Liver (tissue), 9 donors: ENCODE results near the gene UNC45B. TPM values are rescaled to one million over a fixed set of nuclear protein-coding genes. Genes with fewer than 3 reads are reported as not detected.

Source experiments
- DNase-seq: peaks from one replicate; pipeline ENCODE4 v3.0.0-alpha.2; 2017; ENCODE audit warnings: low spot score
- H3K27ac ChIP-seq, 2 donors: one replicate each; pipeline ENCODE4 v1.7.0; 2013; ENCODE audit warnings: inconsistent platforms in 2 of 2, low read length in 2 of 2, control low read depth in 1 of 2, low read depth in 1 of 2, mild to moderate bottlenecking in 1 of 2
- H3K27me3 ChIP-seq, 4 donors: one replicate each; pipeline versions ENCODE4 v1.6.1 to v1.7.0; 2013; ENCODE audit warnings: low read length in 3 of 4, inconsistent platforms in 1 of 4, mild to moderate bottlenecking in 1 of 4, moderate library complexity in 1 of 4; ENCODE audit not compliant: control insufficient read depth in 4 of 4, insufficient read depth in 4 of 4
- H3K36me3 ChIP-seq, 4 donors: one replicate each; pipeline versions ENCODE4 v1.6.1 to v1.7.0; 2013; ENCODE audit warnings: low read length in 3 of 4, mild to moderate bottlenecking in 3 of 4, low read depth in 1 of 4, moderate library complexity in 1 of 4; ENCODE audit not compliant: control insufficient read depth in 4 of 4, insufficient read depth in 3 of 4
- H3K4me1 ChIP-seq, 4 donors: one replicate each; pipeline versions ENCODE4 v1.6.1 to v1.7.0; 2013; ENCODE audit warnings: low read length in 3 of 4, mild to moderate bottlenecking in 3 of 4, moderate library complexity in 1 of 4; ENCODE audit not compliant: control insufficient read depth in 4 of 4, insufficient read depth in 4 of 4
- H3K4me3 ChIP-seq, 3 donors: one replicate each; pipeline versions ENCODE4 v1.6.1 to v1.7.0; 2013; ENCODE audit warnings: low read length in 3 of 3, control low read depth in 1 of 3, low read depth in 1 of 3, mild to moderate bottlenecking in 1 of 3
- H3K9ac ChIP-seq, 2 donors: one replicate each; pipeline ENCODE4 v1.7.0; 2013; ENCODE audit warnings: low read length in 2 of 2, mild to moderate bottlenecking in 2 of 2, moderate library complexity in 2 of 2, control low read depth in 1 of 2, low read depth in 1 of 2
- H3K9me3 ChIP-seq, 4 donors: one replicate each; pipeline versions ENCODE4 v1.6.1 to v1.7.0; 2013; ENCODE audit warnings: low read length in 3 of 4; ENCODE audit not compliant: control insufficient read depth in 4 of 4
- EGR1 ChIP-seq, 2 donors: IDR thresholded peaks; 2 replicates each; pipeline ENCODE4 v1.6.1; 2016 to 2018; ENCODE audit warnings: antibody characterized with exemption in 2 of 2, low read depth in 2 of 2
- FOXA1 ChIP-seq: IDR thresholded peaks from 2 replicates; pipeline ENCODE4 v1.6.1; 2016; ENCODE audit warnings: antibody characterized with exemption
- FOXA2 ChIP-seq: IDR thresholded peaks from 2 replicates; pipeline ENCODE4 v1.6.1; 2016; ENCODE audit warnings: antibody characterized with exemption
- GABPA ChIP-seq, 2 donors: IDR thresholded peaks in 1 of 2; conservative IDR thresholded peaks in 1 of 2; 2 replicates each; pipeline ENCODE4 v1.6.1; 2016; ENCODE audit warnings: antibody characterized with exemption in 2 of 2, mild to moderate bottlenecking in 1 of 2, moderate library complexity in 1 of 2
- HNF4A ChIP-seq, 2 donors: conservative IDR thresholded peaks; 2 replicates each; pipeline ENCODE4 v1.6.1; 2016; ENCODE audit warnings: antibody characterized with exemption in 2 of 2, mild to moderate bottlenecking in 2 of 2
- HNF4G ChIP-seq: IDR thresholded peaks from 2 replicates; pipeline ENCODE4 v1.6.1; 2016; ENCODE audit warnings: antibody characterized with exemption
- JUND ChIP-seq, 2 donors: IDR thresholded peaks; 2 replicates each; pipeline ENCODE4 v1.6.1; 2016; ENCODE audit warnings: antibody characterized with exemption in 2 of 2
- NR2F2 ChIP-seq: IDR thresholded peaks from 2 replicates; pipeline ENCODE4 v1.6.1; 2016; ENCODE audit warnings: antibody characterized with exemption
- RAD21 ChIP-seq, 2 donors: IDR thresholded peaks; 2 replicates each; pipeline ENCODE4 v1.6.1; 2016; ENCODE audit warnings: antibody characterized with exemption in 2 of 2, mild to moderate bottlenecking in 2 of 2
- RXRA ChIP-seq, 2 donors: IDR thresholded peaks; 2 replicates each; pipeline ENCODE4 v1.6.1; 2017 to 2018; ENCODE audit warnings: antibody characterized with exemption in 2 of 2, mild to moderate bottlenecking in 1 of 2
- SP1 ChIP-seq: IDR thresholded peaks from 2 replicates; pipeline ENCODE4 v1.6.1; 2018; ENCODE audit warnings: antibody characterized with exemption, mild to moderate bottlenecking
- TAF1 ChIP-seq: conservative IDR thresholded peaks from 2 replicates; pipeline ENCODE4 v1.6.1; 2016; ENCODE audit warnings: antibody characterized with exemption, mild to moderate bottlenecking
- YY1 ChIP-seq: IDR thresholded peaks from 2 replicates; pipeline ENCODE4 v1.6.1; 2016; ENCODE audit warnings: antibody characterized with exemption, mild to moderate bottlenecking
- WGBS: extraction: QIAGEN DNeasy Blood & Tissue Kit; methylation state at CpG from one replicate; pipeline ENCODE4 v1.1.7; 2013; 5-methylcytosine and 5-hydroxymethylcytosine counted together
- polyA plus RNA-seq, 2 donors: library from polyadenylated mRNA; stranded (reverse) in 1 of 2; unstranded in 1 of 2; fragments of 200-250 nt in 1 of 2; fragments of >200 nt in 1 of 2; fragmentation: Nextera tagmentation in 1 of 2; extraction: Ambion mirVana in 1 of 2; gene quantifications; one replicate each; pipeline versions ENCODE4 v1.2.1 to v1.2.3, GENCODE V29; 2013 to 2015
- total RNA-seq, 2 donors: library from RNA; depleted of rRNA; stranded (reverse); fragments of >200 nt; gene quantifications; one replicate each; pipeline ENCODE4 v1.2.3, GENCODE V29; 2014
- TF ChIP-seq, protein P1 (sequence below): IDR thresholded peaks from 2 replicates; pipeline ENCODE4 v1.6.1; 2016; ENCODE audit warnings: antibody characterized with exemption
- TF ChIP-seq, protein P2 (sequence below): fragments of 150-350 bp; IDR thresholded peaks from 2 replicates; pipeline ENCODE4 v1.5.1; 2017; ENCODE audit warnings: improper control_type of control experiment, low read depth, low read length; ENCODE audit not compliant: missing input control
- TF ChIP-seq, protein P3 (sequence below): IDR thresholded peaks from 2 replicates; pipeline ENCODE4 v1.6.1; 2016; ENCODE audit warnings: antibody characterized with exemption
- TF ChIP-seq, protein P4 (sequence below): IDR thresholded peaks from 2 replicates; pipeline ENCODE4 v1.6.1; 2016; ENCODE audit warnings: antibody characterized with exemption, mild to moderate bottlenecking
- TF ChIP-seq, protein P5 (sequence below): IDR thresholded peaks from 2 replicates; pipeline ENCODE4 v1.6.1; 2016; ENCODE audit warnings: antibody characterized with exemption
- donor health status: healthy.
- donor health status: healthy.
- donor health status: healthy.
- donor health status: healthy.
- donor health status: healthy.

UNC45B gene
- total and polyA plus RNA-seq, 4 donors, result 0.02 to 0.09 TPM; not detected in 2

DNA sequence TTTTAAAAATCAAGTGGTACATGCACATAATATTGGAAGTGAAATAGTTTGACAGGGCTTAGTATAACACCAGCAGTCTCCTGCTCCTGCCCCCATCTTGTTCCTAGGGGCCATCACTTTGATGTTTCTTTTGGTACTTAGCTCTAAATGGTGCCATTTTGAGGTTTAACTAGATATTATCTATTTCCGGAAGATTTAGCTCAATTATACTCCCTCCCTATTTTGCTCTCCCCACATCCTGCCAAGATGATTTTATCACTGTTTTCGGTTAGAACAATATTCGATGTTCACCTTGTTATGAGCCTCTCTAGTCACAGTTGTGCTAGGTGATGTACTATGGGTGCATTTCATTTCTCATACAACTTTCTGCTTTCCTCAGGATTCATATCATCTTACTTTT, 66.6 kb downstream of the UNC45B start:
- no peak for TF ChIP-seq NR2F2
- no peak for TF ChIP-seq RXRA (IDR thresholded peaks at IDR 0.05)
- TF ChIP-seq, protein P1, sequence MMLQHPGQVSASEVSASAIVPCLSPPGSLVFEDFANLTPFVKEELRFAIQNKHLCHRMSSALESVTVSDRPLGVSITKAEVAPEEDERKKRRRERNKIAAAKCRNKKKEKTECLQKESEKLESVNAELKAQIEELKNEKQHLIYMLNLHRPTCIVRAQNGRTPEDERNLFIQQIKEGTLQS, result no peak
- TF ChIP-seq, protein P2, sequence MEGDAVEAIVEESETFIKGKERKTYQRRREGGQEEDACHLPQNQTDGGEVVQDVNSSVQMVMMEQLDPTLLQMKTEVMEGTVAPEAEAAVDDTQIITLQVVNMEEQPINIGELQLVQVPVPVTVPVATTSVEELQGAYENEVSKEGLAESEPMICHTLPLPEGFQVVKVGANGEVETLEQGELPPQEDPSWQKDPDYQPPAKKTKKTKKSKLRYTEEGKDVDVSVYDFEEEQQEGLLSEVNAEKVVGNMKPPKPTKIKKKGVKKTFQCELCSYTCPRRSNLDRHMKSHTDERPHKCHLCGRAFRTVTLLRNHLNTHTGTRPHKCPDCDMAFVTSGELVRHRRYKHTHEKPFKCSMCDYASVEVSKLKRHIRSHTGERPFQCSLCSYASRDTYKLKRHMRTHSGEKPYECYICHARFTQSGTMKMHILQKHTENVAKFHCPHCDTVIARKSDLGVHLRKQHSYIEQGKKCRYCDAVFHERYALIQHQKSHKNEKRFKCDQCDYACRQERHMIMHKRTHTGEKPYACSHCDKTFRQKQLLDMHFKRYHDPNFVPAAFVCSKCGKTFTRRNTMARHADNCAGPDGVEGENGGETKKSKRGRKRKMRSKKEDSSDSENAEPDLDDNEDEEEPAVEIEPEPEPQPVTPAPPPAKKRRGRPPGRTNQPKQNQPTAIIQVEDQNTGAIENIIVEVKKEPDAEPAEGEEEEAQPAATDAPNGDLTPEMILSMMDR, result no peak
- no peak overlapping the region for H3K4me3 ChIP-seq
- peaks cover 0 to 3% (median 0%) of the 10 kb centered on the region in 4 donors for H3K27me3 ChIP-seq
- H3K9me3 ChIP-seq, result peaks cover 0 to 5% (median 0%) of the 10 kb centered on the region in 4 donors
- H3K9ac ChIP-seq, result peak overlapping the region in 1 of 2 donors; percentile 29
- no peaks in the 10 kb centered on the region for H3K4me1 ChIP-seq
- 56% methylated on average over 3 of the region's 3 CpGs for WGBS
- H3K27ac ChIP-seq, result peak overlapping the region; percentile 10 to 69
- no peaks in the 10 kb centered on the region for H3K36me3 ChIP-seq
- no peak for DNase-seq

DNA sequence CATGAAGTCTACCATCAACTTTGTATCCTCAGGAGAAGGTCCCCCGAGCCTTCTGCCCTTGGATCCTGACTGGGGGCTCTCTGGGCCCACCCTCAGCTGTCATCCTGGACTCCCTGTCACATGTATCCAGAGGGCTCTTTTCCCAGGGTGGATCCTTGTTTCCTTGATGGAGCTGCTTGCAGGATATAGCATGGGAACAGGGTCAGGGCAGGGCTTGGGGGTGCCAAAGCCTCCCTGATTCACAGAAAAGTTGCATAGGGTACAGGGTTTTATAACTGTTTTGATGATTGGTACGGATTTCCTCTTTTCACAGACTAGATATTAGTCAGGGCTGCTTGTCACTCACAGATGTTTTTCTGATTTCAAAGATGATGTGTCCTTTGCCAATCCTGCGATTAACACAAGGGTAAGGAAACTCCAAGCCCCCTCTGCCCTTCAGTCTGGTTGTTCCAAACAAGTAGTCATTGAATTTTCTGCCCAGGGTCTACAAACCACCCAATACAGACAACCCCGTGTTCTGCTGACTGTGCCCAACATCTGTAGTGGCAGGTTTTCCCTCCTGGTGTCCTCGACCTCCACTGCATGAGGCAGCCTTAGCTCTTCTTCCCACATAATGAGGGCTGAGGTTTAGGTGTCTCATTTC, 67.1 kb downstream of the UNC45B start:
- WGBS, result 40% methylated on average over 5 of the region's 5 CpGs
- peaks cover 0 to 3% (median 0%) of the 10 kb centered on the region in 4 donors for H3K27me3 ChIP-seq
- peak overlapping the region; percentile 10 to 69 for H3K27ac ChIP-seq
- H3K9me3 ChIP-seq, result peaks cover 0 to 5% (median 0%) of the 10 kb centered on the region in 4 donors
- no peak overlapping the region for H3K4me3 ChIP-seq
- TF ChIP-seq, protein P3, sequence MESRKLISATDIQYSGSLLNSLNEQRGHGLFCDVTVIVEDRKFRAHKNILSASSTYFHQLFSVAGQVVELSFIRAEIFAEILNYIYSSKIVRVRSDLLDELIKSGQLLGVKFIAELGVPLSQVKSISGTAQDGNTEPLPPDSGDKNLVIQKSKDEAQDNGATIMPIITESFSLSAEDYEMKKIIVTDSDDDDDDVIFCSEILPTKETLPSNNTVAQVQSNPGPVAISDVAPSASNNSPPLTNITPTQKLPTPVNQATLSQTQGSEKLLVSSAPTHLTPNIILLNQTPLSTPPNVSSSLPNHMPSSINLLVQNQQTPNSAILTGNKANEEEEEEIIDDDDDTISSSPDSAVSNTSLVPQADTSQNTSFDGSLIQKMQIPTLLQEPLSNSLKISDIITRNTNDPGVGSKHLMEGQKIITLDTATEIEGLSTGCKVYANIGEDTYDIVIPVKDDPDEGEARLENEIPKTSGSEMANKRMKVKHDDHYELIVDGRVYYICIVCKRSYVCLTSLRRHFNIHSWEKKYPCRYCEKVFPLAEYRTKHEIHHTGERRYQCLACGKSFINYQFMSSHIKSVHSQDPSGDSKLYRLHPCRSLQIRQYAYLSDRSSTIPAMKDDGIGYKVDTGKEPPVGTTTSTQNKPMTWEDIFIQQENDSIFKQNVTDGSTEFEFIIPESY, result no peak
- TF ChIP-seq NR2F2 (no peak), YY1 (no peak), FOXA1 (no peak), SP1 (no peak), HNF4G (no peak), EGR1 (IDR thresholded peaks at IDR 0.05; ENCODE audit: low read depth in 2 of 2) (no peak), HNF4A (conservative IDR thresholded peaks at IDR 0.05) (no peak), TAF1 (no peak), RAD21 (IDR thresholded peaks at IDR 0.05) (no peak), RXRA (IDR thresholded peaks at IDR 0.05) (no peak), FOXA2 (no peak), GABPA (IDR thresholded peaks at IDR 0.05 in 1 of 2, conservative IDR thresholded peaks at IDR 0.05 in 1 of 2) (no peak), JUND (IDR thresholded peaks at IDR 0.05) (no peak)
- TF ChIP-seq, protein P2, result no peak
- TF ChIP-seq, protein P4, sequence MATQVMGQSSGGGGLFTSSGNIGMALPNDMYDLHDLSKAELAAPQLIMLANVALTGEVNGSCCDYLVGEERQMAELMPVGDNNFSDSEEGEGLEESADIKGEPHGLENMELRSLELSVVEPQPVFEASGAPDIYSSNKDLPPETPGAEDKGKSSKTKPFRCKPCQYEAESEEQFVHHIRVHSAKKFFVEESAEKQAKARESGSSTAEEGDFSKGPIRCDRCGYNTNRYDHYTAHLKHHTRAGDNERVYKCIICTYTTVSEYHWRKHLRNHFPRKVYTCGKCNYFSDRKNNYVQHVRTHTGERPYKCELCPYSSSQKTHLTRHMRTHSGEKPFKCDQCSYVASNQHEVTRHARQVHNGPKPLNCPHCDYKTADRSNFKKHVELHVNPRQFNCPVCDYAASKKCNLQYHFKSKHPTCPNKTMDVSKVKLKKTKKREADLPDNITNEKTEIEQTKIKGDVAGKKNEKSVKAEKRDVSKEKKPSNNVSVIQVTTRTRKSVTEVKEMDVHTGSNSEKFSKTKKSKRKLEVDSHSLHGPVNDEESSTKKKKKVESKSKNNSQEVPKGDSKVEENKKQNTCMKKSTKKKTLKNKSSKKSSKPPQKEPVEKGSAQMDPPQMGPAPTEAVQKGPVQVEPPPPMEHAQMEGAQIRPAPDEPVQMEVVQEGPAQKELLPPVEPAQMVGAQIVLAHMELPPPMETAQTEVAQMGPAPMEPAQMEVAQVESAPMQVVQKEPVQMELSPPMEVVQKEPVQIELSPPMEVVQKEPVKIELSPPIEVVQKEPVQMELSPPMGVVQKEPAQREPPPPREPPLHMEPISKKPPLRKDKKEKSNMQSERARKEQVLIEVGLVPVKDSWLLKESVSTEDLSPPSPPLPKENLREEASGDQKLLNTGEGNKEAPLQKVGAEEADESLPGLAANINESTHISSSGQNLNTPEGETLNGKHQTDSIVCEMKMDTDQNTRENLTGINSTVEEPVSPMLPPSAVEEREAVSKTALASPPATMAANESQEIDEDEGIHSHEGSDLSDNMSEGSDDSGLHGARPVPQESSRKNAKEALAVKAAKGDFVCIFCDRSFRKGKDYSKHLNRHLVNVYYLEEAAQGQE, result no peak
- TF ChIP-seq, protein P1, result no peak
- TF ChIP-seq, protein P5, sequence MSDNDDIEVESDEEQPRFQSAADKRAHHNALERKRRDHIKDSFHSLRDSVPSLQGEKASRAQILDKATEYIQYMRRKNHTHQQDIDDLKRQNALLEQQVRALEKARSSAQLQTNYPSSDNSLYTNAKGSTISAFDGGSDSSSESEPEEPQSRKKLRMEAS, result no peak
- no peaks in the 10 kb centered on the region for H3K36me3 ChIP-seq
- no peak for DNase-seq
- peak overlapping the region in 1 of 2 donors; percentile 29 for H3K9ac ChIP-seq
- H3K4me1 ChIP-seq, result no peaks in the 10 kb centered on the region
